Stimulated activated CD4-positive, alpha-beta T cell treated with anti-CD3 and anti-CD28 coated beads, Interleukin-2, amount 100 ng/mL, for 48 hours (primary cell): ENCODE results near the gene CASQ2.
"Not testable (repeated sequence)": the region's sequence is repeated elsewhere in the genome, so short reads cannot be mapped to it uniquely, and the experiment has no call there.

ENCODE experiments used
- DNase-seq, 2 donors: peaks; one replicate each; pipeline ENCODE4 v3.0.0-alpha.2; 2020

The CASQ2 gene

GRCh38 chr1:115780655-115781054, 12.1 kb upstream of the CASQ2 start:
- DNase-seq, result not testable (repeated sequence)

- DNase-seq, result not testable (repeated sequence)
Observed at GRCh38 chr1:115779075-115779474, 10.6 kb upstream of the CASQ2 start.

GRCh38 chr1:115771847-115772457, 3.4 kb upstream of the CASQ2 start:
- DNase-seq, result no peak

- no peak for DNase-seq
Observed at GRCh38 chr1:115771094-115771846, 2.8 kb upstream of the CASQ2 start.

GRCh38 chr1:115767403-115767802, 1.1 kb downstream of the CASQ2 start:
- DNase-seq, result no peak

- DNase-seq, result no peak
Observed at GRCh38 chr1:115765091-115765490, 3.4 kb downstream of the CASQ2 start.

- no peak for DNase-seq
Observed at GRCh38 chr1:115764541-115764940, 4.0 kb downstream of the CASQ2 start.

- no peak for DNase-seq
Observed at GRCh38 chr1:115762779-115763178, 5.7 kb downstream of the CASQ2 start.

GRCh38 chr1:115761601-115762302, 6.8 kb downstream of the CASQ2 start:
- no peak for DNase-seq

- DNase-seq, result no peak
Observed at GRCh38 chr1:115757856-115758255, 10.7 kb downstream of the CASQ2 start.

GRCh38 chr1:115757326-115757725, 11.2 kb downstream of the CASQ2 start:
- no peak for DNase-seq

- no peak for DNase-seq
Observed at GRCh38 chr1:115755456-115756370, 12.8 kb downstream of the CASQ2 start.

GRCh38 chr1:115753830-115754229, 14.7 kb downstream of the CASQ2 start:
- DNase-seq, result no peak

GRCh38 chr1:115753361-115753760, 15.2 kb downstream of the CASQ2 start:
- no peak for DNase-seq

- no peak for DNase-seq
Observed at GRCh38 chr1:115748401-115749150, 19.9 kb downstream of the CASQ2 start.

GRCh38 chr1:115746021-115746690, 22.4 kb downstream of the CASQ2 start:
- no peak for DNase-seq

GRCh38 chr1:115744646-115745275, 23.8 kb downstream of the CASQ2 start:
- DNase-seq, result no peak

GRCh38 chr1:115740811-115741210, 27.7 kb downstream of the CASQ2 start:
- no peak for DNase-seq

GRCh38 chr1:115732316-115732715, 36.2 kb downstream of the CASQ2 start:
- DNase-seq, result no peak

- no peak for DNase-seq
Observed at GRCh38 chr1:115729756-115730155, 38.8 kb downstream of the CASQ2 start.

- DNase-seq, result no peak
Observed at GRCh38 chr1:115728341-115728740, 40.2 kb downstream of the CASQ2 start.
